Measurements from ENCODE around the gene PEX26. TPM values are rescaled to one million over a fixed set of nuclear protein-coding genes. Genes with fewer than 3 reads are reported as not detected.
"Not testable (repeated sequence)": the region's sequence is repeated elsewhere in the genome, so short reads cannot be mapped to it uniquely, and the experiment has no call there.

PEX26 gene
- total RNA-seq, 6 experiments from 2014 or later = 22.7 to 42.5 (median 25.0) TPM

DNA sequence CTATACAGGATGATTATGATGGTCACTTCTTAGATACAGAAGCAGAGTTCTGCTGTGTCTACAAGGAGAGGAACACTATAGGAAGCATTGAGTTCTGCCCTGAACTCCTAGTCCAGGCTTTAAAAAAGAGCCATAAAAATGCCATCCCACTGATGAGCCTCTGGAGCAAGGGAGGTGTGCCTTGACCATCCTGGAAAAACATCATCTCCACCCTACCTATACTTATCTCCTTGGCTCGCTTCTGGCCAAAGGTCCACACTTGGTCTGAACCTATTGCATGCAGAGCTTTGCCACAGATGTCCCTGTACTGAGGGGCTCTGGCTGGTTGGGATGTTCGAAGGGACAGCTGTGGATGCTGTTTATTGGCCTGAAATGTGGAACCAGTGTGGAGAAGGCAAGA, 4.3 kb upstream of the PEX26 start:
- no peak for ATAC-seq
- H3K27ac ChIP-seq = no peak overlapping the region
- DNase-seq = peak in 1 of 3 donors; percentile 2
- H3K36me3 ChIP-seq = no peaks in the 10 kb centered on the region
- 60% methylated on average over 2 of the region's 2 CpGs for WGBS (ENCODE audit: insufficient coverage, low coverage, low lambda C conversion rate, missing lambda C conversion rate)
- H3K27me3 ChIP-seq = no peaks in the 10 kb centered on the region
- intact Hi-C loops (cut with DNase I) = loop anchor here (10.0 kb wide), 4 partner anchors 49 to 249 kb away; partner anchors contain the start of gene MICAL3 (in 1 of the 2)
- TF ChIP-seq, protein P1, sequence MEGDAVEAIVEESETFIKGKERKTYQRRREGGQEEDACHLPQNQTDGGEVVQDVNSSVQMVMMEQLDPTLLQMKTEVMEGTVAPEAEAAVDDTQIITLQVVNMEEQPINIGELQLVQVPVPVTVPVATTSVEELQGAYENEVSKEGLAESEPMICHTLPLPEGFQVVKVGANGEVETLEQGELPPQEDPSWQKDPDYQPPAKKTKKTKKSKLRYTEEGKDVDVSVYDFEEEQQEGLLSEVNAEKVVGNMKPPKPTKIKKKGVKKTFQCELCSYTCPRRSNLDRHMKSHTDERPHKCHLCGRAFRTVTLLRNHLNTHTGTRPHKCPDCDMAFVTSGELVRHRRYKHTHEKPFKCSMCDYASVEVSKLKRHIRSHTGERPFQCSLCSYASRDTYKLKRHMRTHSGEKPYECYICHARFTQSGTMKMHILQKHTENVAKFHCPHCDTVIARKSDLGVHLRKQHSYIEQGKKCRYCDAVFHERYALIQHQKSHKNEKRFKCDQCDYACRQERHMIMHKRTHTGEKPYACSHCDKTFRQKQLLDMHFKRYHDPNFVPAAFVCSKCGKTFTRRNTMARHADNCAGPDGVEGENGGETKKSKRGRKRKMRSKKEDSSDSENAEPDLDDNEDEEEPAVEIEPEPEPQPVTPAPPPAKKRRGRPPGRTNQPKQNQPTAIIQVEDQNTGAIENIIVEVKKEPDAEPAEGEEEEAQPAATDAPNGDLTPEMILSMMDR (IDR thresholded peaks at IDR 0.05) = no peak
- TF ChIP-seq POLR2A (IDR thresholded peaks at IDR 0.05) = no peak
- H3K9me3 ChIP-seq = no peaks in the 10 kb centered on the region
- peaks cover 0 to 16% (median 8%) of the 10 kb centered on the region in 4 donors for H3K4me1 ChIP-seq
- H3K4me3 ChIP-seq = no peak overlapping the region

DNA sequence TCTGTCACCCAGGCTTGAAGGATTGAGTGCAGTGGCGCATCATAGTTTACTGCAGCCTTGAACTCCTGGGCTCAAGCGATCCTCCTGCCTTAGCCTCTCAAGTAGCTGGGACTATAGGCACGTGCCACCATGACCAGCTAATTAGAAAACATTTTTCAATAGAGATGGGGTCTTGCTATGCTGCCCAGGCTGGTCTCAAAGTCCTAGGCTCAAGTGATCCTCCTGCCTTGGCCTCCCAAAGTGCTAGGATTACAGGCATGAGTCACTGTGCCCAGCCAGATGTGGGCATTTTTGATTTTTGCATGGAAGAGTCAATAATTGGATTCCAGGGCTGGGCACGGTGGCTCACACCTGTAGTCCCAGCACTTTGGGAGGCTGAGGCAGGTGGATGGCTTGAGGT, 3.9 kb upstream of the PEX26 start:
- not testable (repeated sequence) for H3K9me3 ChIP-seq, ATAC-seq, DNase-seq, H3K4me3 ChIP-seq, H3K27me3 ChIP-seq, H3K36me3 ChIP-seq, H3K27ac ChIP-seq
- H3K4me1 ChIP-seq = peaks cover 0 to 21% (median 10%) of the 10 kb centered on the region in 4 donors
- intact Hi-C loops (cut with DNase I) = loop anchor here (10.0 kb wide), 4 partner anchors 49 to 249 kb away; partner anchors contain the start of gene MICAL3 (in 1 of the 2)
- WGBS (ENCODE audit: insufficient coverage, low coverage, low lambda C conversion rate, missing lambda C conversion rate) = 83% methylated on average over 4 of the region's 4 CpGs

DNA sequence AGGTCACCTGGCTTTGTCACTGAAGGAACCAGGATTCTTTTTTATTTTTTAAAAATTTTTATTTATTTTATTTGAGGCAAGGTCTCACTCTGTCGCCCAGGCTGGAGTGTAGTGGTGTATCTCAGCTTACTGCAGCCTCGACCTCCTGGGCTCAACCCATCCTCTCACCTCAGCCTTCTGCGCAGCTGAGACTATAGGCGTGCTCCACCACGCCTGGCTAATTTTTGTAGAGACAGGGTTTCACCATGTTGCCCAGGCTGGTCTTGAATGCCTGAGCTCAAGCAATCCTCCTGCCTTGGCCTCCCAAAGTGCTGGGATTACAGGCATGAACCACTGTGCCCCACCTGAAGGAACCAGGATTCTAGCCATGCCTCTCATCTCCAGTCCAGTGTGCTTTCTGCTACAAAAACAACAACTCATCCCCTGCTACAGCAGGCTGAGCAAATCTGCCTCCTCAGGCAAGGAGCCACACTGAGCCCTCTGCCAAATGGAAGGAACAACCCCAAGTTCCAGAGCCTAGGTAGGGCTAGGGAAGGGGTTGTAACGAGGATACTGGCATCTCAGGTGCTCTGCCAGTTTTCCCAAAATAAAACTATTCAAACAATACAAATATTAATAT, 2.6 kb upstream of the PEX26 start:
- peak in 1 of 3 donors; percentile 25 for DNase-seq

DNA sequence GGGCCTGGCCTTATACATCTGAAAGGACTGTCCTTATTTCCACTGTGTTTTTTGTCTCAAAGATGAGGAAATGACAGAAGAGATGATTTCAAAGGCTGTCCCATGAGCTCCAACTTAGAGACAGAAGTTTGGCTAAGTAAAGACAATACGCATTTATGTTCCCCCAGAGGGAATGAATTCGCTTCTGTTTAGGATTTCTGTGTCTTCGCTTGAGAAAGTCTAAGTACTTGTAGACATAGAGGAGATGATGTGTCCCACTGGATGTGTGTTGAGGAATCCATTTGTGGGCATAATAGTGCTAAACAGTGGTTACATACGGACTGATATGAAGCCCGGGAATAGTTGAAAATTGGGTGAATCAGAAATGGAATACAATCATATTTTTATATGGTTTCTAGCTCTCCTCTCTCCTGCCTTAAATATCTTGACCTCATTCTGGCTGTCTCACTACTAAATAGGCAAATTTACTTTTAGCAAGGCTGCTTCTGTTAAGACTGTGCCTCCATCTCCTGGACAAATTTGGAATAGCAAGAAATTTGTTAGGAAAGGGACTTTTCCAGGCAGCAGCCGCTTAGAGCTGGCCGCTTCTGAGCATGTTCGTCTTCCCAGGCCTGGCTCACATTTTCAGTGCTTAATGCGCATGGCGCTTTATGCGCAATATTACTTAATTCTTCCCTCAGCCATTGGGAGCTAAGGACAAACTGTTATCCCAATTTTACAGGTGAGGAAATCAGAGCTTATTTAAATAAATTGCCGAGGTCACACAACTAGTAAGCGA, 1.9 kb upstream of the PEX26 start:
- Histone ChIP-seq H3K36me3 (peaks cover 0 to 7% (median 5%) of the 10 kb centered on the region in 4 donors), H3K4me3 (peak overlapping the region in 1 of 3 donors; percentile 6), H3K27me3 (no peaks in the 10 kb centered on the region), H3K4me1 (peaks cover 0 to 27% (median 12%) of the 10 kb centered on the region in 4 donors), H3K9me3 (no peaks in the 10 kb centered on the region), H3K27ac (peak overlapping the region; percentile 71 to 78 (median 77))
- TF ChIP-seq POLR2A (IDR thresholded peaks at IDR 0.05) = peak; percentile 47
- TF ChIP-seq, protein P1 (IDR thresholded peaks at IDR 0.05) = peak; percentile 85 to 98 (median 90)
- peak; percentile 62 to 83 (median 77) for DNase-seq
- 15% methylated on average over 13 of the region's 13 CpGs for WGBS (ENCODE audit: insufficient coverage, low coverage, low lambda C conversion rate, missing lambda C conversion rate)
- intact Hi-C loops (cut with DNase I) = loop anchor here (10.0 kb wide), 4 partner anchors 51 to 251 kb away; partner anchors contain the start of gene MICAL3 (in 1 of the 2)
- ATAC-seq = peak; percentile 66 to 76 (median 71)

More for the DNA sequence above, 2.6 kb upstream of the PEX26 start:
- H3K27me3 ChIP-seq = no peaks in the 10 kb centered on the region
- WGBS (ENCODE audit: insufficient coverage, low coverage, low lambda C conversion rate, missing lambda C conversion rate) = 92% methylated on average over 5 of the region's 6 CpGs
- ATAC-seq = no peak
- peaks cover 0 to 6% (median under 1%) of the 10 kb centered on the region in 4 donors for H3K36me3 ChIP-seq
- no peak overlapping the region for H3K4me3 ChIP-seq
- H3K4me1 ChIP-seq = peaks cover 0 to 27% (median 12%) of the 10 kb centered on the region in 4 donors
- no peak for TF ChIP-seq POLR2A (IDR thresholded peaks at IDR 0.05)
- TF ChIP-seq, protein P1 (IDR thresholded peaks at IDR 0.05) = no peak
- no peak overlapping the region for H3K27ac ChIP-seq
- intact Hi-C loops (cut with DNase I) = loop anchor here (10.0 kb wide), 4 partner anchors 50 to 250 kb away; partner anchors contain the start of gene MICAL3 (in 1 of the 2)
- no peaks in the 10 kb centered on the region for H3K9me3 ChIP-seq

All from right lobe of liver (tissue), 6 donors.